ENCODE results near the gene FBXO33.

Gene FBXO33, protein sequence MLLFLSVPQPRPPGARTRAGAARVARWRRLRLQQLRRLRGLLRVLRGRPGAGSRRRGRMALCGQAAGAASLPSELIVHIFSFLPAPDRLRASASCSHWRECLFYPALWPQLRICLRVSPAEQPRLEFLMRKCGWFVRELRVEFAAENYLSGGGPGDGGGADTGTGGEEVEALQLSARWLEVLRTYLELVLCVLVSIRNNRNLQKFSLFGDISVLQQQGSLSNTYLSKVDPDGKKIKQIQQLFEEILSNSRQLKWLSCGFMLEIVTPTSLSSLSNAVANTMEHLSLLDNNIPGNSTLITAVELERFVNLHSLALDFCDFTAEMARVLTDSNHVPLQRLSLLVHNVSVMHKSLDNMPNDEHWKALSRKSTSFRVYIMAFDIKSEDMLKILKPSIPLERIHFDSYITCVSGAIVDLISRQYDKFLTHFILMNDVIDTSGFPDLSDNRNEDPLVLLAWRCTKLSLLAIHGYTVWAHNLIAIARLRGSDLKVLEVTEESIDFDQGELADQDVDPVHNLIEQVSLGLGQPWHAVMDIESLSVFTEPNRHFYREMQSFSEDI

DNA sequence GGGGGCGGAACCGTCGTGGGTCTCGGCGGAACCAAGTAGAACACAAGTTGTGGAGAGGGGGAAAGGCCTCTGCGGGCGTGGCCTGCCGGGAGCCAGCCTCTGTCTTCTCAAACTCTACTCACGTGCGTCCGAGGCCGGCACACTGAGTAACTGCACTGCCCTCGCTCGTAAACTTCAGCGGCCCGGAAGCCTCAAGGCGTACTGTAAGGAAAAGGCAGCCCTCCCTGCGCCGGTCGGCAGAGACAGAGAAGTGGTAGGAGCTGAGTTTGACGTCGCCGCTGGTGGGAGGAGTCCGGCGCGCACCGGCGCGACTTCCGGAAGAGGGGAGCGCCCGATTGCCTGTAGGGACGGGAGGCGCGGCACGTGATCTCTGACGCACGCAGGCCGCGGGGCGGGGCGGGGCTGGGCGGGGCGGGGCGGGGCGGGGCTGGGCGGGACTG, at the start of gene FBXO33:
Gene FBXO33 (minus strand): TSS at position 255 of the 440 bp plus-strand sequence. CDS start 271 bp downstream, outside the sequence.
- DNase-seq (ENCODE audit: low read depth, low spot score): peak; percentile 63

DNA sequence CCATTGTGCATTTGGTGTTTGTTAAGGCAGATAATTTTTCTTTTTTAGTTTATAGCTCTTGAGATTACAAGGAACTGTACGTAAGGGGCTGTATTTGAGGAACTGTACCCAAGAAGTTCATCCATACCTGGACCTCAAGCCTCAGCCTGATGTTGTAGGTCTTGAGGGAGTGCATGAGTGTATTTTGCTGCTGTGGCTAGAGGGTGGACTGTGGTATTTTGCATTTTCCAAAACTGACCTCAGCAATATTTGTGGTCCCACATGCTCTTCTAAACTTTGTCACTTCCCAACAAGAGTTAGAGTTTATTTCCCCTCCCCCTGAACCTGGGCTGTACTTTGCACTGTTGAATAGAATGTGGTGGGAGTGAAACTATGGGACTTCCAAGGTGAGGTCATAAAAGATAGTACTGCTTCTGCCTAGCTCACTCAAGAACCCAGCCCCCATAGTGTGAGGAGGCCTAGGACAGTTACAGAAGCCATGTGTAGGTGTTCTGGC, 42.2 kb upstream of the FBXO33 start:
- DNase-seq (ENCODE audit: low read depth, low spot score): no peak

DNA sequence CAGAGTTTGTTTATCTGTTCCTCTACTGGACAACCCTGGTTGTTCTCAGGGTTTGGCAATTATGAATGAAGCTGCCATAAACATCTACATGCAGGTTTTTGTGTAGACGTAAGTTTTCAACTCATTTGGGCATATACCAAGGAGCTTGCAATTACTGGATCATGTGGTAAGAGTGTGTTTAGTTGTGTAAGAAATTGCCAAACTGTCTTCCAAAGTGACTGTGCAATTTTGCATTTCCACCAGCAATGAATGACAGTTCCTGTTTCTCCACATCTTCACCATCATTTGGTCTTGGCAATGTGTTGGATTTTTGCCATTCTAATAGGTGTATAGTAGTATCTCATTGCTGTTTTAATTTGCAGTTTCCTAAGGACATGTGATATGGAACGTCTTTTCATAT, 39.8 kb upstream of the FBXO33 start:
- DNase-seq (ENCODE audit: low read depth, low spot score): no peak

DNA sequence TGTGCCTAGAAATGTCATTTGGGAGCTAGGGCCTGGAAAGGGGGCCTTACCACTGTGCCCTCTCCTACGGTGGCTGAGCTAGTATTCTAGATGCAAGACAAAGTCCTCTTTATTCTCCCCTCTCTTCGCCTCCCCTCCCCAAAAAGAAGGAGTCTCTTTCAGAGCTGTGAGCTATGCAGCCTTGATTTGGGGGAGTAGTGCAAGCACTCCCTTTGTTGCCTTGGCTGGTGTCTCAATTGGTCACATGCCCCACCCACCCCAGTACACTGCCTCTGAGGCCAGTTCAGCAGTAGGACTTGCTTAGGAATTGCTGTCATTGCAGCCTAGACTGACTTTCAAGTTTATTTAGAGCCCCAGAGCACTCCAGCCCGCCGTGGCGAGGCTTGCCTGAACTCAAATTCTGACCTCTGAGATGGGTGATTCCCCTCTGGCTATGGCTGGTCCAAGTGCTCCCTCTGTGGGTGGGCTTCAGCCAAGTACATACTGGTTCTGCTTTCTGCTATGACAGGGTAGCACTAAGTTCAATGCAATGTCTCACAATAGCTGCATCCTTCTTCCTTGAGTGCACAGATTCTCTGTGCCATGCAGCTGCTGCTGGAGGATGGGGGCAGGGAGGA, 37.0 kb upstream of the FBXO33 start:
- DNase-seq (ENCODE audit: low read depth, low spot score): peak; percentile 25

DNA sequence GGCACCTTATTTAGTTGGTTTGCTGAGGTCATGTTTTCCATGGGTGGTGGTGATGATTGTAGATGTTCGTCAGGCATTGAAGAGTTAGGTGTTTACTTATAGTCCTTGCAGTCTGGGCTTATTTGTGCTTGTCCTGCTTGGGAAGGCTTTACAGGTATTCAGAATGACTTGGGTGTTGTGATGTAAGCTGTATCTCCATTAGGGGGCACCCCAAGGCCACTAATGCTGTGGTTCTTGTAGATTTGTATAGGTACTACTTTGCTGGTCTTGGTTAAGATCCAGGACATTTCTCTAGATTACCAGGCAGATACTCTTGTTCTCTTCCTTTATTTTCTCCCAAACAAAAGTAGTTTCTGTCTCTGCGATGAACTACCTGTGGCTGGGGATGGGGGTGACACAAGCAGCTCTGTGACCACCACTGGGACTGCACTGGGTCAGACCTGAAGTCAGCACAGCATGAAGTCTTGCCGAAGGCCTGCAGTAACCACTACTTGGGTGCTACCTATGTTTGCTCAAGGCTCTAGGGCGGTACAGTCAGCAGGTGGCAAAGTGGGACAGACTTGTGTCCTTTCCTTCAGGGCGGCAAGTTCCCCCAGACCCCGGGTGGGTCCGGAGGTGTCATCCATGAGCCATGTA, 35.8 kb upstream of the FBXO33 start:
- peak; percentile 28 for DNase-seq (ENCODE audit: low read depth, low spot score)

DNA sequence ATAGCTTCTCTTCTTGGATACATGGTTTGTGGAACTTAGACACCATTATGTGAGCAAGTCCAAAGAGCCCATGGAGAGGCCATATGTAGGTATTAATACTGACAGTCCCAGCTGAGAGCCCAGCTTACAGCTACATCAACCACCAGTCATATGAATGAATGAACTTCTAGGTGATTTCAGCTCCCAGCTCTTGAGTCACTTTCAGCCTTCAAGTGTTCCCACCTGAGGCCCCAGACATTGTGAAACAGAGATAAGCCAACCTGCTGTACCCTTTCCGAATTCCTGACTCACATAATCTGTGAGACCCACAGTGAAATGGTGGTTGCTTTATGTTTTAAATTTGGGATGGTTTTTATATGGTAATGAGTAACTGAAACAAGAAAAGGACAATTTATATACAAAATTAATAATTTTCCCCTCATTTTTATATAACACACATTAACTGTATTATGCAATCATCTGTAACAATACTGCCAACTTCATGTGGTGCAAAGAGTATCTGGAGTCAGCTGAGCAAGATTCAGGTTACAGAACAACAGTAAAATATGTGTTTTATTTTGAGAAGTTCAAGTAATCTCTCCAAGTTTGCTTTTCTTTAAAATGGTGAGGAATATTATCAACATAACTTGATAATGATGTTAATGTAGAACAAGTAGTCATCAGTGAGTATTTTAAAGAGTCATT, 27.7 kb upstream of the FBXO33 start:
- no peak for DNase-seq (ENCODE audit: low read depth, low spot score)

DNA sequence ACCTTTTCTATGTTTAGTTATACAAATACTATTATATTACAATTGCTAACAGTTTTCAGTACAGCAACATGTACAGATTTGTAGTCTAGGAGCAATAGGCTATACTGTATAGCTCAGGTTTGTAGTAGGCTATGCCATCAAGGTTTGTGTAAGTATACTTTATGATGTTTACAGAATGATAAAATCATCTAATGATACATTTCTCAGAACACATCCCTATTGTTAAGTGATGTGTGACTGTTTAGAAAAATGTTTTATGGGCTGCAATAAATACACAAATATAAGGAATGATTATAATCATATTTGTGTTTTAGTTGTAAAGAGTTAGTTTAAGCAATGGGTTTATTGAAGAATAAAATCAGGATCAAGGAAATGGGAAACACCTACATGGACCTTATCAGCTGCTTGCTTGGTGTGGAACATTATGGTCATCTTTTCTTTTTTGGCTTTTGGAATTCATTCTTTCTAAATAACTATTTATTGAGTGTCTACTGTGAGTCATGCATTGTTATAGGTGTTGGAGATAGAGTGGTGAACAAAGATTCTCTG, 24.5 kb upstream of the FBXO33 start:
- DNase-seq (ENCODE audit: low read depth, low spot score): no peak

DNA sequence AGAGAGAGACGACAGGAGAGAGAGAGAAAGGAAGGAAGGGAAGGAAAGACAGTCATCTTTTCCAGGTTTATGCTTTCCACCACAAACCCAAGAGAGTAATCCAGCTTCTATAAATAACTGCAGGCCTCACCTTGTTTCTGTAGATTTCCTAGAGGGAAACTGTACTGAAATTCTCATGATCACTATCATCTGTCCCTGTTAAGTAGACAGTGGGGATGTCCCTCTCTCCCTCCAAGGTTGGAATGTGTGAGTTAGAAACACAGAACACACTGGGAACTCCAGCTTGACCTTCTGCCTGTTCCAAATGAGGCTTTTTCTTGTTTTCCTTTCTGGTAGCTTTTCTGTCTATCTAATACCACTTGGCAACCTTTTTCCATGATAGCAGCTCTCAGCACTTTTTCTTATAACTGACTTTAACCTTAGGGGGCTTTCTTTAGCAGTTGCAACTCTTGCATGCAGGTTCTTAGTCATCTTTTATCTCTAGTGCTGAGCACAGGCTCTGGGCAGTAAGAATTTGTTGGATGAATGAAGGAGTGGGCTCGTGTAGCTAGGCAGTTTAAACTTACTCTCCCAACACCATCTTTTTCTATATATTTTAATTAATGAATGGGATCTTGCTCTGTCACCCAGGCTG, 22.8 kb upstream of the FBXO33 start:
- DNase-seq (ENCODE audit: low read depth, low spot score): no peak

DNA sequence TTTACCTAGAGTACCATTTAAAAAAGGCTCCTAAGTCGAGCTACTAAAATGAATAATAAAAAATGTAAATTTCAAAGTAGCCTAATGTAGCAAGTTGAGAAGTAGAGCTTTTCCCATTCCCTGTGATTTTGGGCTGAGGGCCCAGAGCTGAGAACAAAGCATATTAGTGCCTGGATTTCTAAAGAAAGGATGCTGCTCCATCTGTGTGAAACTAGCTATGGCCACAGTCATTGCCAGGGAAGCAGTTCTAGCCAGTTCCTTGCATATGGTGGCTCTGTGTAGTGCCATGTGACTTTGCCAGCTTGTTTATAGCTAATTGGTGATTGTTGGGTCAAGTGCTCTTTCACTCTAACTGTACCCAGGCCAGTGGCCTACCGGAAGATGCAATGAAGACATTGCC, 20.4 kb upstream of the FBXO33 start:
- no peak for DNase-seq (ENCODE audit: low read depth, low spot score)

DNA sequence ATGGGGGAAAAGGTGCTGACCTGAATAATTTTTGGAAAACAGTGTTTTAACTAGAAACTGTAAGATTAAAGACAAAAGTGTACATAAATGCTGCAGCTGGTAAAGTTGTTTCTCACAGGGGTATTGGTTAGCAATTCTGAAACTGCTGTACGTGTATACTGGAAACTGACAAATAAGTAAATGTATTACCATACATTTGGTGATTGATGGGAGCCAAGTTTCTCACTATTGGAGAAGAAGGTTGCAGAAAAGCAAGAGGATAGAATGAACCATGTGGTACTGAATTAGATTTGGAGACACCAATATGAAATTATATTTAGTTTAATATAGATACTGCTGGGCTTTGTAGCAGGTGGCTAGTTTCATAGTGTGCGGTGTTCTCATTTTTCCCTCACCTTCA, 19.6 kb upstream of the FBXO33 start:
- no peak for DNase-seq (ENCODE audit: low read depth, low spot score)

DNA sequence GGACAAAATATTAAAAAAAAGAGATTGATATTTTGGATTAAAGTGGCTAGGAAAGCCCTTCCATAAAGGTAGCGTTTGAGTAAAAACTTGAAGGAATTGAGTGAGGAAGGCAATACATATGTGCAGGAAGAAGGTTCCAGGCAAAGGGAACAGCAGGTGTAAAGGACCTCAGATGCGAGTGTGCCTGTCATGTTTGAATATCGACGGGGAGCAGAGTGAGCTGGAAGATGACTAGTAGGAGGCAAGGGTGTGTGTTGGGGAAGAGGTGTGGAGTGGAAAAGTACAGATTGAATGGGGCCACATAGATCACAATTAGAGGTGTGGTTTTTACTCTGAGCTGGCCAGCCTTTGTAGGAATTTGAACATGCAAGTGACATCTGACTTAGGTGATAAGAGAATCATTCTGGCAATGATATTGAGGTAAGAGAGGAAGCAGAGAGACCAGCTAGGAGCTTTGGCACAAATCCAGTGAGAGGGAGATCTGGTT, 15.0 kb upstream of the FBXO33 start:
- DNase-seq (ENCODE audit: low read depth, low spot score): no peak

DNA sequence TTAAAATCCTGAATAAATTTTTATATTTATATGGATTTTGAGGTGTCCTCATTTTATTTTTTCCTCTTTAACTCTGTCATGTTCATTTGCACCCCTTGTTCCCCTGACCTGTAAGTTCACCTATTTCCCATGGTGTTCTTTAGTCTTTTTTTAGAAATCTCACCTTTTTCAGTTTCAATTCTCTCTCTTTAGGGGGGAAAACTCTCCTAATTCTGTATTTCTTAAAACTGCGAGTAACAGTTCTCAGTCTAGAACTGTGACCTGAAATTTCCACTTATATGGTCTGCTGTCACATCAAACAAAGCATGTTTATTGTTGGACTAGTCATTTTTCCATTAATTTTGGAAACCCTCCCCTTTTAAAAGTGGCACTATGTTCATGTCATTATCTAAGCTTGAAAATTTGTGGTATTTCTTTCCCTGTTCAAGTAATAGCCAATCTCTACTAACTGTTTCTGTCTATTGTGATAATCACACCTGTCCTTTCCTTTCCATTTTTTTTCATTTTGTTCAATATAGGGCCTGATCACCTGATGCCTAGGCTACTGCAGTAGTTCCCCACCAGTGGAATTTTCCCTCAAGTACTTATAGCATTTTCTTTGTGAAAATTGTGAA, 14.0 kb upstream of the FBXO33 start:
- no peak for DNase-seq (ENCODE audit: low read depth, low spot score)

DNA sequence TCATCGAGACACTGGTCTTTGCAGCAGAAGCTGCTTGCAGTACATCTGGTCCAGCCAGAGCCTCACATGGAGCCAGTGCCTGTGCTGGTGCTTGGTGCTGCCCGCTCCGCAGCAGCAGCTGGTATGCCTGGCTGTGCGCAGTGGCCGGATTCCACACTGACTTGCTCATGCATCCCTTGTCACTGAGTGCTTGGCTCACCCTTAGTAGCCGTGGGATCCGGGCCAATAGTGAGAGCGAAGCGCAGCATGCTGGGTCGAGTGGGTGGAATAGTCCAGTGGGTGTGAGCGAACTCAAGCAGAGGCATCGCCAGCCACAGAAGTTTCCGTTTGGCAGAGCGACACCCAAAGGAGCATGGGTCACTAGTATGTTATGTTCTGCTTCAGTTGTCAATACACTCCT, 10.1 kb upstream of the FBXO33 start:
- DNase-seq (ENCODE audit: low read depth, low spot score): no peak

DNA sequence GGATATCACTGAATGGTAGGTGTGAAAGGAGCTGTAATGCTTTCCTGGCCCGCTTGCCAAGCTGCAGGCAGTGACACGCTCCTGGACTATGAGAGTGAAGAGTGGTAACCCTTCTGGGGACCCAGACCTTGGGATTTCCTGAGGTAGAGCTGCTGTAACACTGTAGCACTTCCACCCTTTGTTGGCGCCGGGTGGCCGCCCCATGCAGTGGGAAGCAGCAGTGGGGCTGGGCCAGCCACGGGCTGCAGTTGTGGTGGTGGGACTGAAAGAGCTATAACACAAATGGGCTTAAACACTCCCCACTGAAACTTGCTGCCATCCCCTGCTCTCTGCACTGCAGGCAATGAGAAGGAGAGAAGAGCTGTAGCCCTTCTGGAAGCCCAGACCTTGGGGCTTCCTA, 9.6 kb upstream of the FBXO33 start:
- DNase-seq (ENCODE audit: low read depth, low spot score): no peak

DNA sequence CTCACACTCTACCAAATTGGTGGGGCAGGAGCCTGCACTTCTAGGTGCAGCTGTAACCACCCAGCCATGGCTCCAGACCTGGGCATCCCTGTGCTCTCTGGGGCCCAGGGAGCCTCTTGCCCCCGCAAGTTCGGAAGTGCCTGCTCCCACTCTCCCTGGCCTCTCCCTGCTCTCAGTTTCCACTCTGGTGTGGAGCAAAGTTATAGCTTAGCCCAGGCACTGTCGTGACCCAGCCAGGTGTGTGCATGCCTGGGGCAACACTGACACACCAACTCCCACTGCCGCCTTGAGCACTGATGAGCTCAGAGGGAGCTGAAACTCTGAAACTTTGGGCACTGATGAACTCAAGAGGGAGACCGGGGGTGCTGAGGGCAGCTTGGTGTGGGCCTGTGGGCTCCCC, 8.7 kb upstream of the FBXO33 start:
- no peak for DNase-seq (ENCODE audit: low read depth, low spot score)

DNA sequence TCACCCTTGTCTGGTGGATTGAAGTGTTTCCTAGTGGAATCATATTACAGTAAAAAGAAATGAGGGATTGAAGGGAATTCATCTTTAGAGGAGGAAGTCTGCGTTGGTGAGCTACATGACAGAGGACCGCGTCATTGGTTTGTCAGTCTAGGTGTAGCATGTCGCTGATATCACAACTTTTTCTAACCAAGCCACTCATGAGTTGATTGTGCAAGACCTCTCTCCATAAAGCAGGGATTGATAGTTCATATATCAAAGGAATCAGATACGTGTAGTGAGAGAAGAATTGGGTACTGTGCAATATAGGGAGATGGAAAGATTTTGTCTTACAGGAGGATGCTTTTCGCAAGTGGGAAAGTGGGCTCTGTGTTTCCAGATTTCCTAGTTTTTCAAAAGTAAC, 3.0 kb upstream of the FBXO33 start:
- no peak for DNase-seq (ENCODE audit: low read depth, low spot score)

DNA sequence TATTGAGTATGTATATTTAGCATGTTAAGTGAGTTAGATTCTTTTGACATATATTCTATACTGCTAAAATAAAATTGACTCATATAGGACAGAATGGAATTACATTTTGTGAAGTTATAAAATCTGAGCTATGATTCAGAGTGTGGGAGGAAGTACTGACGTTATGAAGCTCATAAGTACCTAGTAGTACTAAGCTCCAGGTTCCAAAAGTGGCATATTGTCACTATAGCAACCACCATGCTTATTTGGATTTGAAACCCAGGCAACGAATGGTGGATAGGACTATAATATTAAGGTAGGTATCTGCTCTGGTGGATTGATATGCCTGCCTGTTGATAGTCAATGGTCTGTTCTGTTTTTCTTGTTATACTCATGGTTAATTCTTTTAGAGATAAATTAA, 2.2 kb upstream of the FBXO33 start:
- DNase-seq (ENCODE audit: low read depth, low spot score): no peak

DNA sequence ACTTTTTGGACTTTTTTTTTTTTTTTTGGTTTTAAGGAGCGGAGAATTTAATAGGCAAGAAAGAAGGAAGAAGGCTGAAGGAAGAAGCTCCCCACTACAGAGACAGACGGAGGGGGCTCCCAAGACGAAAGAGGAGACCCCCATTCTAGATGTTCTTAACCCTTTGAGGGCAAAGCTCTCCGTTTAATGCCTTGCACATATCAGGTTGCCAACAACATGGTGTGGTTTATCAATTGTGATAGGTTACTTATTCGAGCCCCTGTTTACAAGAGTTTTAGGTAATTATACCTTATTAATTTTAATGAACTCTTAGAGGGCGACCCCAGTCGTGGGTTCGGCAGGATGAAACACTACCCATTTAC, 1.2 kb upstream of the FBXO33 start:
- no peak for DNase-seq (ENCODE audit: low read depth, low spot score)

DNA sequence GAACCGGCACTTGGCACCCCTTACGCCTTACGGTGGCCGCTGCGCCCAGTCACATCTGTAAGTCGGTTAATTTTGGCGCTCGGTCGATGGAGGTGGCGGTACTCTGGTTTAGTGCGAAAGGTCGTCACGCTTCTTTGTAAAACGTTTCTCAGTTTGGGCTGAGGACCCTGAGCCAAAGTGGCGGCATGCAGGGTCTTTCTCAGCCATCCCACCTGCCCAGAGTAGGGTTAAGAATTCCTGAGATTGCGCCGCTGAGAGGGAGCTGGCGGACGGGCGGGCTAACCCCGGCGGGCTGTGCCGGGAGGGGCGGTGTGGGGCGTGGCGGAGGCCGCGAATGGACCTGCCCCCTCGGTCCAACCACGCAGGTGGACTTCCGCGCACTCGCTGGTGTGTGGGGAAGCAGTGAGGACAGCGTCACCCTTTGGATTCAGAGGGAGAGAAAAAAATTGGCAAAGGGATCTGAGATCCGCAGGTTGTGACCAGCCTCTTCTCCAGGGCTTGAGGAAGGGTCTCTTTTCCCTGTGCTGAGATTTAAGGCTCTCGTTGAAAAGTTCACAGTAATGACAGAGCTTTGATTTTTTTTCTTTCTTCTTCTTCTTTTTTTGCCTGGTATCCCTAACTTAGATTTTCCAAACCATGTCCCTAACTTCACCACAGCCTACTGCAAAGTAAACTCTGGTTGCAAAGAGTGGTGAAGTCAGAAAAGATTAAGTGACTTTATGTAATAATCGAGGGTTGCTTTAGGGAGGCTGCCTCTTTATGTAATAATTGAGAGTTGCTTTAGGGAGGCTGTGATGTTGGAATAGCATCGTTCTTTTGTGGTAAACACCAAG, 602 bp upstream of the FBXO33 start:
- peak; percentile 38 for DNase-seq (ENCODE audit: low read depth, low spot score)
